Panc1 (cell line): ENCODE data around the gene MAP3K21. TPM values are rescaled to one million over a fixed set of nuclear protein-coding genes. Genes with fewer than 3 reads are reported as not detected.

ENCODE experiments used
- ATAC-seq: fragments of 200-7000 bp; cut with Tn5 transposase; 2 replicates; pipeline ENCODE4 v1.9.1; 2020; ENCODE audit warnings: mild to moderate bottlenecking, moderate library complexity
- BruUV-seq: library from RNA; stranded (reverse); fragments of 400-500 nt; replicated peaks from 2 replicates; lab custom pipeline; 2021; lab: Mats Ljungman, UMichigan
- CTCF ChIA-PET: fragments of 300-600 bp; sonication (Branson Sonifier 250); formaldehyde crosslinking; loops from one replicate; lab custom pipeline; 2022; ENCODE audit warnings: antibody characterized with exemption; lab: Charles Lee
- POLR2A ChIA-PET: fragments of 300-600 bp; sonication (Branson Sonifier 250); formaldehyde crosslinking; loops from one replicate; lab custom pipeline; 2022; ENCODE audit warnings: antibody characterized with exemption; lab: Charles Lee
- DNase-seq: peaks from one replicate; pipeline ENCODE4 v3.0.0-alpha.2; 2010; ENCODE audit warnings: low read depth, low spot score
- H3K27ac ChIP-seq: 2 replicates; pipeline ENCODE4 v1.5.1; 2011; ENCODE audit warnings: mild to moderate bottlenecking, low read length, inconsistent platforms
- H3K27me3 ChIP-seq: fragments of 200-500 bp; sonication (Bioruptor generic); 2 replicates; pipeline ENCODE4 v1.6.0; 2014; ENCODE audit warnings: low read length, inconsistent platforms; ENCODE audit not compliant: control insufficient read depth, insufficient read depth
- H3K36me3 ChIP-seq: fragments of 200-500 bp; sonication (Bioruptor generic); 2 replicates; pipeline ENCODE4 v1.5.1; 2014; ENCODE audit warnings: inconsistent platforms, mild to moderate bottlenecking, low read length, moderate library complexity; ENCODE audit not compliant: control insufficient read depth, insufficient read depth
- H3K4me1 ChIP-seq: 2 replicates; pipeline ENCODE4 v1.5.1; 2011; ENCODE audit warnings: inconsistent platforms, mild to moderate bottlenecking, low read length, moderate library complexity; ENCODE audit not compliant: control insufficient read depth, insufficient read depth
- H3K4me3 ChIP-seq, 2 experiments: 2 replicates each; pipeline ENCODE4 v1.5.1; 2011 to 2012; ENCODE audit warnings: low read depth in 2 of 2, low read length in 2 of 2, mild to moderate bottlenecking in 2 of 2, inconsistent platforms in 1 of 2, moderate library complexity in 1 of 2
- H3K9me3 ChIP-seq: fragments of 200-500 bp; sonication (Bioruptor generic); 2 replicates; pipeline ENCODE4 v1.5.1; 2014; ENCODE audit warnings: low read depth, mild to moderate bottlenecking, inconsistent platforms, low read length, moderate library complexity; ENCODE audit not compliant: control insufficient read depth, insufficient read depth
- POLR2AphosphoS5 ChIP-seq: IDR thresholded peaks from 2 replicates; pipeline ENCODE4 v1.6.1; 2012; ENCODE audit warnings: mild to moderate bottlenecking, low read depth, low read length, moderate library complexity
- SIN3A ChIP-seq: IDR thresholded peaks from 2 replicates; pipeline ENCODE4 v1.6.1; 2012; ENCODE audit warnings: low read depth, mild to moderate bottlenecking, low read length, moderate library complexity, borderline replicate concordance; ENCODE audit not compliant: insufficient read depth
- TCF7L2 ChIP-seq: IDR thresholded peaks from 2 replicates; pipeline ENCODE4 v1.6.1; 2011; ENCODE audit warnings: mild to moderate bottlenecking, low read depth, low read length, inconsistent platforms
- in situ Hi-C: cut with HindIII; loops from 2 replicates; pipeline ENCODE4 v1.10.0; 2016; ENCODE audit warnings: low sequenced_read_pairs, low pct_unique_long_range_greater_than_20kb
- intact Hi-C: fragments of 100-400 bp; cut with micrococcal nuclease; formaldehyde crosslinking; loops from one replicate; pipeline ENCODE4 v1.10.0; 2022; ENCODE audit not compliant: unreplicated experiment
- total RNA-seq: library from RNA; stranded (reverse); gene quantifications from one replicate; pipeline ENCODE4 v1.2.1, GENCODE V29; 2021; ENCODE audit not compliant: unreplicated experiment
- TF ChIP-seq, protein P1 (sequence below): fragments of 450-650 bp; IDR thresholded peaks from 2 replicates; pipeline ENCODE4 v1.5.1; 2017; ENCODE audit warnings: mild to moderate bottlenecking
- TF ChIP-seq, protein P2 (sequence below), 2 experiments: IDR thresholded peaks; 2 replicates each; pipeline ENCODE4 v1.6.1; 2011 to 2012; ENCODE audit warnings: low read depth in 2 of 2, control low read depth in 1 of 2, low read length in 1 of 2, mild to moderate bottlenecking in 1 of 2, moderate library complexity in 1 of 2; ENCODE audit not compliant: insufficient read depth in 1 of 2

The MAP3K21 gene
- total RNA-seq, 1 experiment from 2014 or later, result 3.1 TPM

DNA sequence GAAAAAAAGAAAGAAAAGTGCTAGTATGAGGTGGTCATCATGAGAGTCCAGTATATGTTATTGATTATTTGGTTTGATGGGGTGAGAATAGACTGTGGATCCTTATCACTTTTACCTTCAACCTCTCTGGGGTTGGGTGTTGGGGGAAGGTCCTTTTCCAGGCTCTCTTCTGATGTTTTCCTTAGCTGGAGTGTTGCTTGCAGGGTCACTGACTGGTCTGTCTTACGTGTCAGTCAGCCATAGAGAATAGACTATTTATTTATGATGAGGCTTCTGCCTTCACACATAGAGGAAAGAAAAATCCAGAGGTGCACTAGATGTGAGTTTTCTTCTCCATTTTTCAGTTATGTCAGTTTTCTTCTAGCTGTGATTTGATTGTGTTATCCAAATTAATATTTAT, 36.5 kb downstream of the MAP3K21 start:
- Histone ChIP-seq H3K4me1 (no peaks in the 10 kb centered on the region), H3K27ac (no peak overlapping the region), H3K4me3 (no peak overlapping the region), H3K9me3 (no peaks in the 10 kb centered on the region), H3K36me3 (no peaks in the 10 kb centered on the region), H3K27me3 (no peaks in the 10 kb centered on the region)
- no peak for ATAC-seq
- ChIA-PET CTCF (no interaction called here), POLR2A (no interaction called here)
- BruUV-seq, result no TSS peak
- intact Hi-C loops (no loop called here), in situ Hi-C loops (no loop called here)
- DNase-seq, result no peak
- TF ChIP-seq, protein P1, sequence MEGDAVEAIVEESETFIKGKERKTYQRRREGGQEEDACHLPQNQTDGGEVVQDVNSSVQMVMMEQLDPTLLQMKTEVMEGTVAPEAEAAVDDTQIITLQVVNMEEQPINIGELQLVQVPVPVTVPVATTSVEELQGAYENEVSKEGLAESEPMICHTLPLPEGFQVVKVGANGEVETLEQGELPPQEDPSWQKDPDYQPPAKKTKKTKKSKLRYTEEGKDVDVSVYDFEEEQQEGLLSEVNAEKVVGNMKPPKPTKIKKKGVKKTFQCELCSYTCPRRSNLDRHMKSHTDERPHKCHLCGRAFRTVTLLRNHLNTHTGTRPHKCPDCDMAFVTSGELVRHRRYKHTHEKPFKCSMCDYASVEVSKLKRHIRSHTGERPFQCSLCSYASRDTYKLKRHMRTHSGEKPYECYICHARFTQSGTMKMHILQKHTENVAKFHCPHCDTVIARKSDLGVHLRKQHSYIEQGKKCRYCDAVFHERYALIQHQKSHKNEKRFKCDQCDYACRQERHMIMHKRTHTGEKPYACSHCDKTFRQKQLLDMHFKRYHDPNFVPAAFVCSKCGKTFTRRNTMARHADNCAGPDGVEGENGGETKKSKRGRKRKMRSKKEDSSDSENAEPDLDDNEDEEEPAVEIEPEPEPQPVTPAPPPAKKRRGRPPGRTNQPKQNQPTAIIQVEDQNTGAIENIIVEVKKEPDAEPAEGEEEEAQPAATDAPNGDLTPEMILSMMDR, result no peak
- TF ChIP-seq, protein P2, sequence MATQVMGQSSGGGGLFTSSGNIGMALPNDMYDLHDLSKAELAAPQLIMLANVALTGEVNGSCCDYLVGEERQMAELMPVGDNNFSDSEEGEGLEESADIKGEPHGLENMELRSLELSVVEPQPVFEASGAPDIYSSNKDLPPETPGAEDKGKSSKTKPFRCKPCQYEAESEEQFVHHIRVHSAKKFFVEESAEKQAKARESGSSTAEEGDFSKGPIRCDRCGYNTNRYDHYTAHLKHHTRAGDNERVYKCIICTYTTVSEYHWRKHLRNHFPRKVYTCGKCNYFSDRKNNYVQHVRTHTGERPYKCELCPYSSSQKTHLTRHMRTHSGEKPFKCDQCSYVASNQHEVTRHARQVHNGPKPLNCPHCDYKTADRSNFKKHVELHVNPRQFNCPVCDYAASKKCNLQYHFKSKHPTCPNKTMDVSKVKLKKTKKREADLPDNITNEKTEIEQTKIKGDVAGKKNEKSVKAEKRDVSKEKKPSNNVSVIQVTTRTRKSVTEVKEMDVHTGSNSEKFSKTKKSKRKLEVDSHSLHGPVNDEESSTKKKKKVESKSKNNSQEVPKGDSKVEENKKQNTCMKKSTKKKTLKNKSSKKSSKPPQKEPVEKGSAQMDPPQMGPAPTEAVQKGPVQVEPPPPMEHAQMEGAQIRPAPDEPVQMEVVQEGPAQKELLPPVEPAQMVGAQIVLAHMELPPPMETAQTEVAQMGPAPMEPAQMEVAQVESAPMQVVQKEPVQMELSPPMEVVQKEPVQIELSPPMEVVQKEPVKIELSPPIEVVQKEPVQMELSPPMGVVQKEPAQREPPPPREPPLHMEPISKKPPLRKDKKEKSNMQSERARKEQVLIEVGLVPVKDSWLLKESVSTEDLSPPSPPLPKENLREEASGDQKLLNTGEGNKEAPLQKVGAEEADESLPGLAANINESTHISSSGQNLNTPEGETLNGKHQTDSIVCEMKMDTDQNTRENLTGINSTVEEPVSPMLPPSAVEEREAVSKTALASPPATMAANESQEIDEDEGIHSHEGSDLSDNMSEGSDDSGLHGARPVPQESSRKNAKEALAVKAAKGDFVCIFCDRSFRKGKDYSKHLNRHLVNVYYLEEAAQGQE (IDR thresholded peaks at IDR 0.05; ENCODE audit: insufficient read depth in 1 of 2, low read depth in 2 of 2, low read length in 1 of 2), result no peak
- TF ChIP-seq POLR2AphosphoS5 (no peak), SIN3A (no peak), TCF7L2 (no peak)

DNA sequence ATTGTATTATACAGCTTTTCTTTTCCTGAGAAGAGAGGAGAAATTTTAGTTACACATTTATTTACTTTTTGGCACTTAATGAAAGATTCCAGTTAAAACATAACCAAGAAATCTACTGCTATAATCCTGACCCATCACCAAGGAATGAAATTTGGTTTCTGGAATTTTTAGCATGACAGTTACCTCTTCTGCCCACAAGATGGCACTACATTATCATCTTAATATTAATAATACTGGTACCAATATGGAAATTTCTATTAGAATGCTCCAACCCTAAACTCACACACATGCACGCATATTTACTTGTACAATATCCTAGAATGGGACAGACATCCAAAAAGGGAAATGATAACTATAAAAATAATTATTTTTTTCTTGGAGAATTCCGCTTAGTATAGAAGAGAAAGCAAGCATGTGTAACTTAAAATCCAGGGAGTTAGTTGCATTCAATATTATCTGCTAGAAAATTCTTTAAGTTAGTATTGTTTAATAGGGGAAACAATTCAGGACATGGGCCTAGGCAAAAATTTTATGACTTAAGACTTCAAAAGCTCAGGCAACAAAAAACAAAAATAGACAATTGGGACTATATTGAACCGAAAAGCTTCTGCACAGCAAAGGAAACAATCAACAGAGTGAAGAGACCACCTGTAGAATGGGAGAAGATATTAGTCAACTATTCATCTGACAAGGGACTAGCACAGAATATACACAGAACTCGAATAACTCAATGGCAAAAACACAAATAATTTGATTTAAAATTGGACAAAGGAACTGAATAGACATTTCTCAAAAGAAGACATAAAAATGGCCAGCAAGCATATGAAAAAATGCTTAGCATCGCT, 37.4 kb downstream of the MAP3K21 start:
- no TSS peak for BruUV-seq
- in situ Hi-C loops, result no loop called here
- H3K9me3 ChIP-seq, result no peaks in the 10 kb centered on the region
- no peak overlapping the region for H3K4me3 ChIP-seq
- CTCF ChIA-PET, result no interaction called here
- H3K36me3 ChIP-seq, result no peaks in the 10 kb centered on the region
- H3K4me1 ChIP-seq, result no peaks in the 10 kb centered on the region
- peak; percentile 5 for DNase-seq
- POLR2A ChIA-PET, result no interaction called here
- intact Hi-C loops, result no loop called here
- no peaks in the 10 kb centered on the region for H3K27me3 ChIP-seq
- no peak overlapping the region for H3K27ac ChIP-seq
- no peak for ATAC-seq
- TF ChIP-seq TCF7L2, result no peak
- TF ChIP-seq, protein P2 (IDR thresholded peaks at IDR 0.05; ENCODE audit: insufficient read depth in 1 of 2, low read depth in 2 of 2, low read length in 1 of 2), result no peak
- TF ChIP-seq, protein P1, result peak; percentile 75; the same call in 1 of the 2 replicates
- TF ChIP-seq POLR2AphosphoS5, result no peak
- TF ChIP-seq SIN3A, result no peak
